DND-41 (cell line): ENCODE data around the gene PCDHB7.
"Not testable (repeated sequence)": the region's sequence is repeated elsewhere in the genome, so short reads cannot be mapped to it uniquely, and the experiment has no call there.

Experiments
- ATAC-seq: fragments of 200-7000 bp; cut with Tn5 transposase; 3 replicates; pipeline ENCODE4 v1.9.1; 2021; ENCODE audit warnings: low read depth; ENCODE audit not compliant: insufficient read depth
- DNase-seq: peaks from one replicate; pipeline ENCODE4 v3.0.0-alpha.2; 2020
- H2AFZ ChIP-seq: 2 replicates; pipeline ENCODE4 v1.6.0; 2012; ENCODE audit warnings: low read depth, low read length
- H3K27ac ChIP-seq: 2 replicates; pipeline ENCODE4 v1.5.1; 2012; ENCODE audit warnings: low read length, inconsistent platforms
- H3K27me3 ChIP-seq: fragments of 200-600 bp; sonication (generic); 2 replicates; pipeline ENCODE4 v1.6.0; 2012; ENCODE audit warnings: low read length, mild to moderate bottlenecking, inconsistent platforms; ENCODE audit not compliant: insufficient read depth, poor library complexity
- H3K36me3 ChIP-seq: 2 replicates; pipeline ENCODE4 v1.5.1; 2012; ENCODE audit warnings: low read length, inconsistent platforms; ENCODE audit not compliant: insufficient read depth
- H3K4me1 ChIP-seq: 2 replicates; pipeline ENCODE4 v1.5.1; 2012; ENCODE audit warnings: mild to moderate bottlenecking, low read length; ENCODE audit not compliant: insufficient read depth
- H3K4me2 ChIP-seq: 2 replicates; pipeline ENCODE4 v1.6.0; 2012; ENCODE audit warnings: mild to moderate bottlenecking, moderate library complexity, low read length, inconsistent platforms; ENCODE audit not compliant: insufficient read depth
- H3K4me3 ChIP-seq, 2 experiments: fragments of 200-600 bp in 1 of 2; shearing (Covaris generic) in 1 of 2; 2 replicates each; pipeline ENCODE4 v1.5.1; 2012 to 2016; ENCODE audit warnings: inconsistent platforms in 2 of 2, low read length in 2 of 2, mild to moderate bottlenecking in 2 of 2, low read depth in 1 of 2, moderate library complexity in 1 of 2
- H3K79me2 ChIP-seq: 2 replicates; pipeline ENCODE4 v1.6.0; 2012; ENCODE audit warnings: low read length, inconsistent platforms; ENCODE audit not compliant: insufficient read depth
- H3K9ac ChIP-seq: 2 replicates; pipeline ENCODE4 v1.6.0; 2012; ENCODE audit warnings: low read depth, mild to moderate bottlenecking, inconsistent platforms, low read length, moderate library complexity
- H3K9me3 ChIP-seq: 2 replicates; pipeline ENCODE4 v1.5.1; 2012; ENCODE audit warnings: low read length, moderate library complexity, mild to moderate bottlenecking, inconsistent platforms; ENCODE audit not compliant: insufficient read depth, severe bottlenecking
- H4K20me1 ChIP-seq: 2 replicates; pipeline ENCODE4 v1.6.0; 2012; ENCODE audit warnings: low read length; ENCODE audit not compliant: insufficient read depth
- EZH2 ChIP-seq: IDR thresholded peaks from 3 replicates; pipeline ENCODE4 v1.6.1; 2012; ENCODE audit warnings: borderline replicate concordance, low read depth, mild to moderate bottlenecking, moderate library complexity, low read length, inconsistent platforms; ENCODE audit not compliant: severe bottlenecking
- TF ChIP-seq, protein P1 (sequence below): IDR thresholded peaks from 2 replicates; pipeline ENCODE4 v1.5.1; 2012; ENCODE audit warnings: borderline replicate concordance, low read length, moderate library complexity, mild to moderate bottlenecking; ENCODE audit not compliant: poor library complexity, severe bottlenecking; ENCODE audit errors: extremely low read depth

Gene PCDHB7

DNA sequence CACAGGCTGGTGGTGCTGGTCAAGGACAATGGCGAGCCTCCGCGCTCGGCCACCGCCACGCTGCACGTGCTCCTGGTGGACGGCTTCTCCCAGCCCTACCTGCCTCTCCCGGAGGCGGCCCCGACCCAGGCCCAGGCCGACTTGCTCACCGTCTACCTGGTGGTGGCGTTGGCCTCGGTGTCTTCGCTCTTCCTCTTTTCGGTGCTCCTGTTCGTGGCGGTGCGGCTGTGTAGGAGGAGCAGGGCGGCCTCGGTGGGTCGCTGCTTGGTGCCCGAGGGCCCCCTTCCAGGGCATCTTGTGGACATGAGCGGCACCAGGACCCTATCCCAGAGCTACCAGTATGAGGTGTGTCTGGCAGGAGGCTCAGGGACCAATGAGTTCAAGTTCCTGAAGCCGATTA is 43.6 kb downstream of the PCDHB7 start:
- not testable (repeated sequence) for H2AFZ ChIP-seq, ATAC-seq, H3K4me3 ChIP-seq, H3K79me2 ChIP-seq, H3K27ac ChIP-seq, H3K9ac ChIP-seq, H3K36me3 ChIP-seq, H3K9me3 ChIP-seq, H3K4me2 ChIP-seq, H3K4me1 ChIP-seq, H4K20me1 ChIP-seq, DNase-seq, H3K27me3 ChIP-seq

DNA sequence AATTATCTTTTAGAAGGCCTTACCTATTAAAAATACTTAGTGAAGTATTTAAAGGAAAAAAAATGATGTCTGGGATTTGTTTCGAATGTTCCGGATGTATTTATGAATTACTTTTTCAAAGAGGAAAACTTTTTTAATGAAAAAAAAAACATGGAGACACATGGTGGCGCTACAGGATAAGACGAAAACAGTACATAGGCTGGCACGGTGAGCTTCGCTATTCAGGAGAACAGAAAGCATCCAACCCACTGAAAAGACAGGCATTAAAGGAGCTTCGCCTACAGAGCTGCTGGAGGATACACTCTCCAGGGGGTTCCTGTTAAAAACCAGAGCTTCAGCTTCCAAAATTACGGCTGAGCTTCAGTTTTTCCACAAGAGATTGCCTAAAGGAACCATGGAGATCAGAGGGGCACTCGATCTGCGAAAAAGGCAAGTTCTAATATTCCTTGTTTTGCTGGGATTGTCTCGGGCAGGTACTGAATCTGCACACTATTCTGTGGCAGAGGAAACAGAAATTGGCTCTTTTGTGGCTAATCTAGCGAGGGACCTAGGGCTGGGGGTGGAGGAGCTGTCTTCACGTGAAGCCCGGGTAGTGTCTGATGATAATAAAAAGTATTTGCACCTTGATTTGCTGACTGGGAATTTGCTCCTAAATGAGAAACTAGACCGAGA is 50.8 kb downstream of the PCDHB7 start, which contains the start of gene PCDHB14:
TSS of gene PCDHB14 (plus strand) at position 232 of the 672 bp plus-strand sequence. CDS start at position 395, 163 bp downstream.
- Histone ChIP-seq H3K4me1 (no peaks in the 10 kb centered on the region), H2AFZ (peak within 1 kb of the TSS; percentile 55), H3K27ac (no peak within 1 kb of the TSS), H3K9ac (no peak within 1 kb of the TSS), H4K20me1 (no peaks in the 10 kb centered on the region), H3K4me3 (no peak within 1 kb of the TSS), H3K27me3 (peaks cover 4% of the 10 kb centered on the region), H3K9me3 (no peaks in the 10 kb centered on the region), H3K79me2 (no peaks in the 10 kb centered on the region), H3K4me2 (peak within 1 kb of the TSS; percentile 47; the same call in 1 of the 2 replicates), H3K36me3 (no peaks in the 10 kb centered on the region)
- ATAC-seq: peak; percentile 81
- no peak for TF ChIP-seq EZH2
- TF ChIP-seq, protein P1, sequence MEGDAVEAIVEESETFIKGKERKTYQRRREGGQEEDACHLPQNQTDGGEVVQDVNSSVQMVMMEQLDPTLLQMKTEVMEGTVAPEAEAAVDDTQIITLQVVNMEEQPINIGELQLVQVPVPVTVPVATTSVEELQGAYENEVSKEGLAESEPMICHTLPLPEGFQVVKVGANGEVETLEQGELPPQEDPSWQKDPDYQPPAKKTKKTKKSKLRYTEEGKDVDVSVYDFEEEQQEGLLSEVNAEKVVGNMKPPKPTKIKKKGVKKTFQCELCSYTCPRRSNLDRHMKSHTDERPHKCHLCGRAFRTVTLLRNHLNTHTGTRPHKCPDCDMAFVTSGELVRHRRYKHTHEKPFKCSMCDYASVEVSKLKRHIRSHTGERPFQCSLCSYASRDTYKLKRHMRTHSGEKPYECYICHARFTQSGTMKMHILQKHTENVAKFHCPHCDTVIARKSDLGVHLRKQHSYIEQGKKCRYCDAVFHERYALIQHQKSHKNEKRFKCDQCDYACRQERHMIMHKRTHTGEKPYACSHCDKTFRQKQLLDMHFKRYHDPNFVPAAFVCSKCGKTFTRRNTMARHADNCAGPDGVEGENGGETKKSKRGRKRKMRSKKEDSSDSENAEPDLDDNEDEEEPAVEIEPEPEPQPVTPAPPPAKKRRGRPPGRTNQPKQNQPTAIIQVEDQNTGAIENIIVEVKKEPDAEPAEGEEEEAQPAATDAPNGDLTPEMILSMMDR: peak; percentile 57
- DNase-seq: peak; percentile 34

DNA sequence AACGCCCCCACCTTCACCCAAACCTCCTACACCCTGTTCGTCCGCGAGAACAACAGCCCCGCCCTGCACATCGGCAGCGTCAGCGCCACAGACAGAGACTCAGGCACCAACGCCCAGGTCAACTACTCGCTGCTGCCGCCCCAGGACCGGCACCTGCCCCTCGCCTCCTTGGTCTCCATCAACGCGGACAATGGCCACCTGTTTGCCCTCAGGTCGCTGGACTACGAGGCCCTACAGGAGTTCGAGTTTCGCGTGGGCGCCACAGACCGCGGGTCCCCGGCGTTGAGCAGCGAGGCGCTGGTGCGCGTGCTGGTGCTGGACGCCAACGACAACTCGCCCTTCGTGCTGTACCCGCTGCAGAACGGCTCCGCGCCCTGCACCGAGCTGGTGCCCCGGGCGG is 52.4 kb downstream of the PCDHB7 start:
- not testable (repeated sequence) for H3K36me3 ChIP-seq, H3K9me3 ChIP-seq, H3K4me1 ChIP-seq, H2AFZ ChIP-seq, H3K4me2 ChIP-seq, ATAC-seq, H4K20me1 ChIP-seq, H3K79me2 ChIP-seq, H3K27me3 ChIP-seq, H3K9ac ChIP-seq, H3K4me3 ChIP-seq, H3K27ac ChIP-seq, DNase-seq

DNA sequence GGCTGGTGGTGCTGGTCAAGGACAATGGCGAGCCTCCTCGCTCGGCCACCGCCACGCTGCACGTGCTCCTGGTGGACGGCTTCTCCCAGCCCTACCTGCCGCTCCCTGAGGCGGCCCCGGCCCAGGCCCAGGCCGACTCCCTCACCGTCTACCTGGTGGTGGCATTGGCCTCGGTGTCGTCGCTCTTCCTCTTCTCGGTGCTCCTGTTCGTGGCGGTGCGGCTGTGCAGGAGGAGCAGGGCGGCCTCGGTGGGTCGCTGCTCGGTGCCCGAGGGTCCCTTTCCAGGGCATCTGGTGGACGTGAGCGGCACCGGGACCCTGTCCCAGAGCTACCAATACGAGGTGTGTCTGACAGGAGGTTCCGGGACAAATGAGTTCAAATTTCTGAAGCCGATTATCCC is 53.0 kb downstream of the PCDHB7 start:
- not testable (repeated sequence) for H3K9me3 ChIP-seq, H3K36me3 ChIP-seq, H2AFZ ChIP-seq, DNase-seq, H4K20me1 ChIP-seq, H3K4me3 ChIP-seq, H3K27ac ChIP-seq, H3K4me2 ChIP-seq, H3K4me1 ChIP-seq, H3K27me3 ChIP-seq, H3K9ac ChIP-seq, ATAC-seq, H3K79me2 ChIP-seq
